Astrocyte of the cerebellum (primary cell): Measurements from ENCODE around the gene MSI2.

Experiments
- DNase-seq: peaks from one replicate; pipeline ENCODE4 v3.0.0-alpha.2; 2011; ENCODE audit warnings: low read depth
- H3K4me3 ChIP-seq: 2 replicates; pipeline ENCODE4 v1.5.1; 2011; ENCODE audit warnings: mild to moderate bottlenecking, low read depth, low read length, moderate library complexity
- CTCF ChIP-seq: IDR thresholded peaks from 2 replicates; pipeline ENCODE4 v1.5.1; 2012; ENCODE audit warnings: low read length, low read depth, moderate library complexity, mild to moderate bottlenecking; ENCODE audit errors: missing control alignments
- in situ Hi-C: cut with HindIII; loops from 2 replicates; pipeline ENCODE4 v1.10.0; 2017; ENCODE audit warnings: low sequenced_read_pairs

The MSI2 gene

GRCh38 chr17:57726838-57727237 lies 470.5 kb downstream of the MSI2 start:
- in situ Hi-C loops: no loop called here
- no peak overlapping the region for H3K4me3 ChIP-seq
- DNase-seq: no peak
- TF ChIP-seq CTCF: no peak

- in situ Hi-C loops: no loop called here
- H3K4me3 ChIP-seq: no peak overlapping the region
- DNase-seq: no peak
- no peak for TF ChIP-seq CTCF
Measured at GRCh38 chr17:57727630-57728175, 471.4 kb downstream of the MSI2 start.

- DNase-seq: no peak
- H3K4me3 ChIP-seq: no peak overlapping the region
- no peak for TF ChIP-seq CTCF
- in situ Hi-C loops: no loop called here
Measured at GRCh38 chr17:57730026-57730701, 473.8 kb downstream of the MSI2 start.

- no peak for DNase-seq
- no peak for TF ChIP-seq CTCF
- H3K4me3 ChIP-seq: no peak overlapping the region
- in situ Hi-C loops: no loop called here
Measured at GRCh38 chr17:57732062-57732461, 475.7 kb downstream of the MSI2 start.

DNA sequence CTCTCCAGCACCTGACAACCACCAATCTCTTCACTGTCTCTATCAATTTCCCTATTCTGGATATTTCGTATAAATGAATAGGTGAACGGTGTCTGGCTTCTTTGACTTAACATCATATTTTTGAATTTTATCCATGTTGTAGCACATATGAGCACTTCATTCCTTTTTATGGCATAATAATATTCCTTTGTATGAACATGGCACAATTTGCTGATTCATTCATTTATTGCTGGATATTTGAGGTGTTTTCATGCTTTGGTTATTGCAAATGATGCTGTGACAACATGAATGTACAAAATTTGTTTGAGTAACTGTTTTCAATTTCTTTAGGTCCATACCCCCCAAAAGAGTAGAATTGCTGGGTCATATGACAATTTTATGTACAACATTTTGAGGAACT lies 476.8 kb downstream of the MSI2 start:
- no peak for DNase-seq
- H3K4me3 ChIP-seq: no peak overlapping the region
- in situ Hi-C loops: no loop called here
- no peak for TF ChIP-seq CTCF
